ENCODE measurements around the gene CDA.

DNA sequence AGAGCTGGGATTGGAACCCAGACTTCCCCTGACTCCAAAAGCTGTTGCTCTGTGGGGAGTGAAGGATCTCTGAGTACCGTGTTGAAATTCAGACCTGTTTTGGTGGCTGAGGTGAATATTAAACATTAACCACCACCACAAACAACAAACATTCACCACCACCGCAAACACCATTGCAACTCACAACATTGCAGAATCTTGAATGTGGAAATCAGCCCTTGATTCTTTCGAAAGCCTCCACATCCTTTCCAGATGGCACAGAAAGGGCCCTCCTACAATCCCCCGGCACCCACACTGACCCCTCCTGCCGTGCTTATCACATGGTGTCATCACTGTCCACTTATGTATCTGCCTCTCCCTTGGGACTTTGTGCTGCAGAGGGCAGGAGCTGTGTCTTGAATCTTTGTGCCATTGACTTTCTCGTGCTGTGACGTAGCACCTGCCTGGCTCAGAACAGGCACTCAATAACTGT is 1.4 kb downstream of the CDA start:
- TF ChIP-seq EZH2 (IDR thresholded peaks at IDR 0.05; ENCODE audit: borderline replicate concordance, control insufficient read depth, low read depth, low read length) (no peak), RBBP5 (conservative IDR thresholded peaks at IDR 0.05) (no peak), GABPA (IDR thresholded peaks at IDR 0.05; ENCODE audit: low read depth) (no peak), SPI1 (IDR thresholded peaks at IDR 0.05; ENCODE audit: borderline replicate concordance, insufficient read depth, low read depth, low read length) (no peak), MXI1 (IDR thresholded peaks at IDR 0.05; ENCODE audit: low read depth, low read length) (no peak), RUNX3 (IDR thresholded peaks at IDR 0.05; ENCODE audit: low read length) (no peak), RAD21 (IDR thresholded peaks at IDR 0.05; ENCODE audit: insufficient read depth, low read depth, low read length) (no peak), EGR1 (IDR thresholded peaks at IDR 0.05; ENCODE audit: borderline replicate concordance in 1 of 2, low read depth in 2 of 2, low read length in 2 of 2) (no peak), POLR2AphosphoS5 (IDR thresholded peaks at IDR 0.05; ENCODE audit: low read length) (no peak), KAT2A (conservative IDR thresholded peaks at IDR 0.05; ENCODE audit: control insufficient read depth, low read depth, low read length) (no peak), SUZ12 (IDR thresholded peaks at IDR 0.05; ENCODE audit: unreplicated experiment) (no peak), EED (IDR thresholded peaks at IDR 0.05; ENCODE audit: low read depth) (no peak)
- TF ChIP-seq, protein P1, sequence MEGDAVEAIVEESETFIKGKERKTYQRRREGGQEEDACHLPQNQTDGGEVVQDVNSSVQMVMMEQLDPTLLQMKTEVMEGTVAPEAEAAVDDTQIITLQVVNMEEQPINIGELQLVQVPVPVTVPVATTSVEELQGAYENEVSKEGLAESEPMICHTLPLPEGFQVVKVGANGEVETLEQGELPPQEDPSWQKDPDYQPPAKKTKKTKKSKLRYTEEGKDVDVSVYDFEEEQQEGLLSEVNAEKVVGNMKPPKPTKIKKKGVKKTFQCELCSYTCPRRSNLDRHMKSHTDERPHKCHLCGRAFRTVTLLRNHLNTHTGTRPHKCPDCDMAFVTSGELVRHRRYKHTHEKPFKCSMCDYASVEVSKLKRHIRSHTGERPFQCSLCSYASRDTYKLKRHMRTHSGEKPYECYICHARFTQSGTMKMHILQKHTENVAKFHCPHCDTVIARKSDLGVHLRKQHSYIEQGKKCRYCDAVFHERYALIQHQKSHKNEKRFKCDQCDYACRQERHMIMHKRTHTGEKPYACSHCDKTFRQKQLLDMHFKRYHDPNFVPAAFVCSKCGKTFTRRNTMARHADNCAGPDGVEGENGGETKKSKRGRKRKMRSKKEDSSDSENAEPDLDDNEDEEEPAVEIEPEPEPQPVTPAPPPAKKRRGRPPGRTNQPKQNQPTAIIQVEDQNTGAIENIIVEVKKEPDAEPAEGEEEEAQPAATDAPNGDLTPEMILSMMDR (IDR thresholded peaks at IDR 0.05 in 2 of 3, conservative IDR thresholded peaks at IDR 0.05 in 1 of 3; ENCODE audit: control insufficient read depth in 2 of 3, extremely low read depth in 1 of 3, insufficient read depth in 1 of 3, low read depth in 3 of 3, low read length in 3 of 3) = no peak
- TF ChIP-seq, protein P2, sequence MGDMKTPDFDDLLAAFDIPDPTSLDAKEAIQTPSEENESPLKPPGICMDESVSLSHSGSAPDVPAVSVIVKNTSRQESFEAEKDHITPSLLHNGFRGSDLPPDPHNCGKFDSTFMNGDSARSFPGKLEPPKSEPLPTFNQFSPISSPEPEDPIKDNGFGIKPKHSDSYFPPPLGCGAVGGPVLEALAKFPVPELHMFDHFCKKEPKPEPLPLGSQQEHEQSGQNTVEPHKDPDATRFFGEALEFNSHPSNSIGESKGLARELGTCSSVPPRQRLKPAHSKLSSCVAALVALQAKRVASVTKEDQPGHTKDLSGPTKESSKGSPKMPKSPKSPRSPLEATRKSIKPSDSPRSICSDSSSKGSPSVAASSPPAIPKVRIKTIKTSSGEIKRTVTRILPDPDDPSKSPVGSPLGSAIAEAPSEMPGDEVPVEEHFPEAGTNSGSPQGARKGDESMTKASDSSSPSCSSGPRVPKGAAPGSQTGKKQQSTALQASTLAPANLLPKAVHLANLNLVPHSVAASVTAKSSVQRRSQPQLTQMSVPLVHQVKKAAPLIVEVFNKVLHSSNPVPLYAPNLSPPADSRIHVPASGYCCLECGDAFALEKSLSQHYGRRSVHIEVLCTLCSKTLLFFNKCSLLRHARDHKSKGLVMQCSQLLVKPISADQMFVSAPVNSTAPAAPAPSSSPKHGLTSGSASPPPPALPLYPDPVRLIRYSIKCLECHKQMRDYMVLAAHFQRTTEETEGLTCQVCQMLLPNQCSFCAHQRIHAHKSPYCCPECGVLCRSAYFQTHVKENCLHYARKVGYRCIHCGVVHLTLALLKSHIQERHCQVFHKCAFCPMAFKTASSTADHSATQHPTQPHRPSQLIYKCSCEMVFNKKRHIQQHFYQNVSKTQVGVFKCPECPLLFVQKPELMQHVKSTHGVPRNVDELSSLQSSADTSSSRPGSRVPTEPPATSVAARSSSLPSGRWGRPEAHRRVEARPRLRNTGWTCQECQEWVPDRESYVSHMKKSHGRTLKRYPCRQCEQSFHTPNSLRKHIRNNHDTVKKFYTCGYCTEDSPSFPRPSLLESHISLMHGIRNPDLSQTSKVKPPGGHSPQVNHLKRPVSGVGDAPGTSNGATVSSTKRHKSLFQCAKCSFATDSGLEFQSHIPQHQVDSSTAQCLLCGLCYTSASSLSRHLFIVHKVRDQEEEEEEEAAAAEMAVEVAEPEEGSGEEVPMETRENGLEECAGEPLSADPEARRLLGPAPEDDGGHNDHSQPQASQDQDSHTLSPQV (IDR thresholded peaks at IDR 0.05) = no peak
